Panc1 (cell line): ENCODE measurements around the gene NPR3. TPM values are rescaled to one million over a fixed set of nuclear protein-coding genes. Genes with fewer than 3 reads are reported as not detected.
A peak's percentile ranks its signal among the peaks of the same experiment; 100 is the strongest.

Source experiments
- ATAC-seq: fragments of 200-7000 bp; cut with Tn5 transposase; 2 replicates; pipeline ENCODE4 v1.9.1; 2020; ENCODE audit warnings: mild to moderate bottlenecking, moderate library complexity
- BruUV-seq: library from RNA; stranded (reverse); fragments of 400-500 nt; replicated peaks from 2 replicates; lab custom pipeline; 2021; lab: Mats Ljungman, UMichigan
- CTCF ChIA-PET: fragments of 300-600 bp; sonication (Branson Sonifier 250); formaldehyde crosslinking; loops from one replicate; lab custom pipeline; 2022; ENCODE audit warnings: antibody characterized with exemption; lab: Charles Lee
- POLR2A ChIA-PET: fragments of 300-600 bp; sonication (Branson Sonifier 250); formaldehyde crosslinking; loops from one replicate; lab custom pipeline; 2022; ENCODE audit warnings: antibody characterized with exemption; lab: Charles Lee
- DNase-seq: peaks from one replicate; pipeline ENCODE4 v3.0.0-alpha.2; 2010; ENCODE audit warnings: low read depth, low spot score
- H3K27ac ChIP-seq: 2 replicates; pipeline ENCODE4 v1.5.1; 2011; ENCODE audit warnings: mild to moderate bottlenecking, low read length, inconsistent platforms
- H3K27me3 ChIP-seq: fragments of 200-500 bp; sonication (Bioruptor generic); 2 replicates; pipeline ENCODE4 v1.6.0; 2014; ENCODE audit warnings: low read length, inconsistent platforms; ENCODE audit not compliant: control insufficient read depth, insufficient read depth
- H3K36me3 ChIP-seq: fragments of 200-500 bp; sonication (Bioruptor generic); 2 replicates; pipeline ENCODE4 v1.5.1; 2014; ENCODE audit warnings: inconsistent platforms, mild to moderate bottlenecking, low read length, moderate library complexity; ENCODE audit not compliant: control insufficient read depth, insufficient read depth
- H3K4me1 ChIP-seq: 2 replicates; pipeline ENCODE4 v1.5.1; 2011; ENCODE audit warnings: inconsistent platforms, mild to moderate bottlenecking, low read length, moderate library complexity; ENCODE audit not compliant: control insufficient read depth, insufficient read depth
- H3K4me3 ChIP-seq, 2 experiments: 2 replicates each; pipeline ENCODE4 v1.5.1; 2011 to 2012; ENCODE audit warnings: low read depth in 2 of 2, low read length in 2 of 2, mild to moderate bottlenecking in 2 of 2, inconsistent platforms in 1 of 2, moderate library complexity in 1 of 2
- H3K9me3 ChIP-seq: fragments of 200-500 bp; sonication (Bioruptor generic); 2 replicates; pipeline ENCODE4 v1.5.1; 2014; ENCODE audit warnings: low read depth, mild to moderate bottlenecking, inconsistent platforms, low read length, moderate library complexity; ENCODE audit not compliant: control insufficient read depth, insufficient read depth
- POLR2AphosphoS5 ChIP-seq: IDR thresholded peaks from 2 replicates; pipeline ENCODE4 v1.6.1; 2012; ENCODE audit warnings: mild to moderate bottlenecking, low read depth, low read length, moderate library complexity
- SIN3A ChIP-seq: IDR thresholded peaks from 2 replicates; pipeline ENCODE4 v1.6.1; 2012; ENCODE audit warnings: low read depth, mild to moderate bottlenecking, low read length, moderate library complexity, borderline replicate concordance; ENCODE audit not compliant: insufficient read depth
- TCF7L2 ChIP-seq: IDR thresholded peaks from 2 replicates; pipeline ENCODE4 v1.6.1; 2011; ENCODE audit warnings: mild to moderate bottlenecking, low read depth, low read length, inconsistent platforms
- in situ Hi-C: cut with HindIII; loops from 2 replicates; pipeline ENCODE4 v1.10.0; 2016; ENCODE audit warnings: low sequenced_read_pairs, low pct_unique_long_range_greater_than_20kb
- intact Hi-C: fragments of 100-400 bp; cut with micrococcal nuclease; formaldehyde crosslinking; loops from one replicate; pipeline ENCODE4 v1.10.0; 2022; ENCODE audit not compliant: unreplicated experiment
- total RNA-seq: library from RNA; stranded (reverse); gene quantifications from one replicate; pipeline ENCODE4 v1.2.1, GENCODE V29; 2021; ENCODE audit not compliant: unreplicated experiment
- TF ChIP-seq, protein P1 (sequence below): fragments of 450-650 bp; IDR thresholded peaks from 2 replicates; pipeline ENCODE4 v1.5.1; 2017; ENCODE audit warnings: mild to moderate bottlenecking
- TF ChIP-seq, protein P2 (sequence below), 2 experiments: IDR thresholded peaks; 2 replicates each; pipeline ENCODE4 v1.6.1; 2011 to 2012; ENCODE audit warnings: low read depth in 2 of 2, control low read depth in 1 of 2, low read length in 1 of 2, mild to moderate bottlenecking in 1 of 2, moderate library complexity in 1 of 2; ENCODE audit not compliant: insufficient read depth in 1 of 2

NPR3 gene
- total RNA-seq, 1 experiment from 2014 or later = 0.10 TPM

DNA sequence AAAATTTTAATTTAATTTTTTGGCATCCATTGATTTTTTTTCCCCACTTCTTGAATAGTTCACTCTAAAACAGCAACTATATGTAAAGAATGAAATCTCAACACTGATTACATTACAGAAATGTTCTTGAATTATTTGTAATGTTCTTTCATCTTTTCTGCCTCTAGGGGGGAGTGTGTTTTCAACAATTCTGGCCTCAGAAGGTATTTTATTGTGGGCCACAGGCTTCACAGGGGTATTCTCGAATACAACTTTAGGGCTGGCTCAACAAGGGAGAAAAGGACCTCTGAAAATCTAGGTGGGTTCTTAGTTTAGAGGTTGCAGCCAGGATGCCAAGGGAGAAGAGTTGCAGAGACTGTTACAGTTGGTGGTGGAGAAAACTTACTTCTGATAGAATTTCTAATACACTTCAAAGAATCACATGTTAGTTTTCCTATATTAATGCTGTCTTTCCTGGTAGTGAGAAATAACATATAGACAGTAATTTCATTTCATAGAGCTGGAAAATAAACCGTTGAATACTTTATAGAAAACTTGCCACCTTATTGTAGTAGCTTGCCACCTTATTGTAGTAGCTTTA lies 3.6 kb upstream of the NPR3 start:
- Histone ChIP-seq H3K36me3 (no peaks in the 10 kb centered on the region), H3K4me3 (no peak overlapping the region), H3K27me3 (no peaks in the 10 kb centered on the region; the same call in 1 of the 2 replicates), H3K9me3 (no peaks in the 10 kb centered on the region), H3K27ac (no peak overlapping the region), H3K4me1 (no peaks in the 10 kb centered on the region)
- no peak for DNase-seq
- CTCF ChIA-PET = interaction anchor here (0.6 kb wide), 2 partner anchors 19 to 652 kb away, joined by 3 to 9 read pairs; no protein-coding TSS in a partner anchor
- POLR2A ChIA-PET = no interaction called here
- TF ChIP-seq, protein P1, sequence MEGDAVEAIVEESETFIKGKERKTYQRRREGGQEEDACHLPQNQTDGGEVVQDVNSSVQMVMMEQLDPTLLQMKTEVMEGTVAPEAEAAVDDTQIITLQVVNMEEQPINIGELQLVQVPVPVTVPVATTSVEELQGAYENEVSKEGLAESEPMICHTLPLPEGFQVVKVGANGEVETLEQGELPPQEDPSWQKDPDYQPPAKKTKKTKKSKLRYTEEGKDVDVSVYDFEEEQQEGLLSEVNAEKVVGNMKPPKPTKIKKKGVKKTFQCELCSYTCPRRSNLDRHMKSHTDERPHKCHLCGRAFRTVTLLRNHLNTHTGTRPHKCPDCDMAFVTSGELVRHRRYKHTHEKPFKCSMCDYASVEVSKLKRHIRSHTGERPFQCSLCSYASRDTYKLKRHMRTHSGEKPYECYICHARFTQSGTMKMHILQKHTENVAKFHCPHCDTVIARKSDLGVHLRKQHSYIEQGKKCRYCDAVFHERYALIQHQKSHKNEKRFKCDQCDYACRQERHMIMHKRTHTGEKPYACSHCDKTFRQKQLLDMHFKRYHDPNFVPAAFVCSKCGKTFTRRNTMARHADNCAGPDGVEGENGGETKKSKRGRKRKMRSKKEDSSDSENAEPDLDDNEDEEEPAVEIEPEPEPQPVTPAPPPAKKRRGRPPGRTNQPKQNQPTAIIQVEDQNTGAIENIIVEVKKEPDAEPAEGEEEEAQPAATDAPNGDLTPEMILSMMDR = peak; percentile 58
- TF ChIP-seq TCF7L2 = no peak
- ATAC-seq = no peak
- in situ Hi-C loops (no loop called here), intact Hi-C loops (loop anchor here (5.0 kb wide), 2 partner anchors 475 to 595 kb away; no protein-coding TSS in a partner anchor)
- BruUV-seq = no TSS peak

DNA sequence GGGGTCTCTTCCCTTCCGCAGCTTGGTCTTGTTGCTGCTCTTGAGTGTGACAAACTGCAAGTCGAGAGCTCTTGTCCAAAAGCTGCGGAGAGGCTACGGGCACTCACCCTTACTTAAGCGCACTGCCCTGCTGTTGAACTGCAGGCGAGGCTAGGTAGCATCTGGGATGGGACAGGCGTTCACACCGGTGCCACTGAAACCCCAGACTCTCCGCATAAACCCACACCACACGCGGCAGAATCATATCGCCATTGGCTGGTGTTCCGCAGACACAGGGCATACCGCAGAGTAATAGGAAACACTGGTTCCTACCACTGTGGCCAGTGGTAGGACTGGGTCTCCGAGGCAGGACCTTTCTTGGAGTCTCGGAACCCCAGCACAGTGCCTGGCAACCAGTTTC lies 2.2 kb upstream of the NPR3 start:
- Histone ChIP-seq H3K4me1 (no peaks in the 10 kb centered on the region), H3K36me3 (no peaks in the 10 kb centered on the region), H3K27ac (no peak overlapping the region), H3K9me3 (no peaks in the 10 kb centered on the region), H3K27me3 (no peaks in the 10 kb centered on the region; the same call in 1 of the 2 replicates), H3K4me3 (no peak overlapping the region)
- DNase-seq (no peak), ATAC-seq (no peak)
- in situ Hi-C loops = no loop called here
- BruUV-seq = no TSS peak
- TF ChIP-seq TCF7L2 (no peak), POLR2AphosphoS5 (no peak), SIN3A (no peak)
- TF ChIP-seq, protein P1 = no peak
- TF ChIP-seq, protein P2, sequence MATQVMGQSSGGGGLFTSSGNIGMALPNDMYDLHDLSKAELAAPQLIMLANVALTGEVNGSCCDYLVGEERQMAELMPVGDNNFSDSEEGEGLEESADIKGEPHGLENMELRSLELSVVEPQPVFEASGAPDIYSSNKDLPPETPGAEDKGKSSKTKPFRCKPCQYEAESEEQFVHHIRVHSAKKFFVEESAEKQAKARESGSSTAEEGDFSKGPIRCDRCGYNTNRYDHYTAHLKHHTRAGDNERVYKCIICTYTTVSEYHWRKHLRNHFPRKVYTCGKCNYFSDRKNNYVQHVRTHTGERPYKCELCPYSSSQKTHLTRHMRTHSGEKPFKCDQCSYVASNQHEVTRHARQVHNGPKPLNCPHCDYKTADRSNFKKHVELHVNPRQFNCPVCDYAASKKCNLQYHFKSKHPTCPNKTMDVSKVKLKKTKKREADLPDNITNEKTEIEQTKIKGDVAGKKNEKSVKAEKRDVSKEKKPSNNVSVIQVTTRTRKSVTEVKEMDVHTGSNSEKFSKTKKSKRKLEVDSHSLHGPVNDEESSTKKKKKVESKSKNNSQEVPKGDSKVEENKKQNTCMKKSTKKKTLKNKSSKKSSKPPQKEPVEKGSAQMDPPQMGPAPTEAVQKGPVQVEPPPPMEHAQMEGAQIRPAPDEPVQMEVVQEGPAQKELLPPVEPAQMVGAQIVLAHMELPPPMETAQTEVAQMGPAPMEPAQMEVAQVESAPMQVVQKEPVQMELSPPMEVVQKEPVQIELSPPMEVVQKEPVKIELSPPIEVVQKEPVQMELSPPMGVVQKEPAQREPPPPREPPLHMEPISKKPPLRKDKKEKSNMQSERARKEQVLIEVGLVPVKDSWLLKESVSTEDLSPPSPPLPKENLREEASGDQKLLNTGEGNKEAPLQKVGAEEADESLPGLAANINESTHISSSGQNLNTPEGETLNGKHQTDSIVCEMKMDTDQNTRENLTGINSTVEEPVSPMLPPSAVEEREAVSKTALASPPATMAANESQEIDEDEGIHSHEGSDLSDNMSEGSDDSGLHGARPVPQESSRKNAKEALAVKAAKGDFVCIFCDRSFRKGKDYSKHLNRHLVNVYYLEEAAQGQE (IDR thresholded peaks at IDR 0.05; ENCODE audit: insufficient read depth in 1 of 2, low read depth in 2 of 2, low read length in 1 of 2) = no peak
- CTCF ChIA-PET = interaction anchor here (0.6 to 0.7 kb wide), 2 partner anchors 63 to 881 kb away, joined by 3 read pairs; no protein-coding TSS in a partner anchor
- intact Hi-C loops = loop anchor here (2.0 to 5.0 kb wide), 3 partner anchors 473 to 714 kb away; no protein-coding TSS in a partner anchor
- POLR2A ChIA-PET = no interaction called here
